Glutamatergic neuron (in vitro differentiated cells): ENCODE measurements around the gene PIK3R3. TPM values are rescaled to one million over a fixed set of nuclear protein-coding genes. Genes with fewer than 3 reads are reported as not detected.

ENCODE experiments used
- DNase-seq: peaks from one replicate; pipeline ENCODE4 v3.0.0; 2022
- H3K27ac Mint-ChIP-seq: one replicate; pipeline ENCODE4 v1.8.0; 2020; ENCODE audit warnings: mild to moderate bottlenecking, mixed read lengths, inconsistent platforms; ENCODE audit not compliant: unreplicated experiment
- H3K27me3 Mint-ChIP-seq: one replicate; pipeline ENCODE4 v1.8.0; 2020; ENCODE audit warnings: mild to moderate bottlenecking, moderate library complexity, mixed read lengths, inconsistent platforms; ENCODE audit not compliant: unreplicated experiment
- H3K36me3 Mint-ChIP-seq: one replicate; pipeline ENCODE4 v1.8.0; 2020; ENCODE audit warnings: mild to moderate bottlenecking, mixed read lengths, inconsistent platforms; ENCODE audit not compliant: unreplicated experiment
- H3K4me1 Mint-ChIP-seq: one replicate; pipeline ENCODE4 v1.8.0; 2020; ENCODE audit warnings: mild to moderate bottlenecking, low read depth, mixed read lengths, inconsistent platforms; ENCODE audit not compliant: unreplicated experiment
- H3K4me3 Mint-ChIP-seq: one replicate; pipeline ENCODE4 v1.8.0; 2020; ENCODE audit warnings: mild to moderate bottlenecking, mixed read lengths, inconsistent platforms; ENCODE audit not compliant: unreplicated experiment
- H3K9me3 Mint-ChIP-seq: one replicate; pipeline ENCODE4 v1.8.0; 2020; ENCODE audit warnings: mild to moderate bottlenecking, moderate library complexity, mixed read lengths, inconsistent platforms; ENCODE audit not compliant: unreplicated experiment
- CTCF ChIP-seq: fragments of 200-600 bp; sonication (generic); IDR thresholded peaks from one replicate; pipeline ENCODE4 v1.5.0; 2021; ENCODE audit not compliant: partially characterized antibody, unreplicated experiment
- total RNA-seq: library from RNA; stranded (reverse); fragmentation: NEBNext Ultra II Directional; extraction: Animal tissue kit (Norgen Biotek cat#: 25700); gene quantifications from one replicate; pipeline ENCODE4 v1.2.1, GENCODE V29; 2021; ENCODE audit not compliant: unreplicated experiment

PIK3R3 gene
- total RNA-seq, 1 donor from 2014 or later = 156 TPM

- Mint-ChIP-seq H3K4me3 (no peak overlapping the region), H3K9me3 (no peaks in the 10 kb centered on the region), H3K4me1 (peaks cover 2% of the 10 kb centered on the region), H3K36me3 (no peaks in the 10 kb centered on the region), H3K27me3 (no peaks in the 10 kb centered on the region), H3K27ac (no peak overlapping the region)
- TF ChIP-seq CTCF = no peak
- DNase-seq = no peak
These were observed 47.6 kb downstream of the PIK3R3 start for GRCh38 chr1:46084553-46085451.

GRCh38 chr1:46083579-46083978 lies 48.9 kb downstream of the PIK3R3 start:
- no peaks in the 10 kb centered on the region for H3K9me3 Mint-ChIP-seq
- no peaks in the 10 kb centered on the region for H3K36me3 Mint-ChIP-seq
- DNase-seq = no peak
- TF ChIP-seq CTCF = no peak
- peaks cover 4% of the 10 kb centered on the region for H3K4me1 Mint-ChIP-seq
- H3K27me3 Mint-ChIP-seq = no peaks in the 10 kb centered on the region
- H3K4me3 Mint-ChIP-seq = no peak overlapping the region
- no peak overlapping the region for H3K27ac Mint-ChIP-seq

- Mint-ChIP-seq H3K36me3 (no peaks in the 10 kb centered on the region), H3K9me3 (no peaks in the 10 kb centered on the region), H3K27me3 (no peaks in the 10 kb centered on the region), H3K4me3 (no peak overlapping the region), H3K4me1 (peaks cover 10% of the 10 kb centered on the region), H3K27ac (no peak overlapping the region)
- no peak for TF ChIP-seq CTCF
- DNase-seq = no peak
These were observed 50.8 kb downstream of the PIK3R3 start for GRCh38 chr1:46081619-46082018.

- no peak overlapping the region for H3K4me3 Mint-ChIP-seq
- TF ChIP-seq CTCF = no peak
- H3K27ac Mint-ChIP-seq = no peak overlapping the region
- no peaks in the 10 kb centered on the region for H3K27me3 Mint-ChIP-seq
- peaks cover 10% of the 10 kb centered on the region for H3K4me1 Mint-ChIP-seq
- no peaks in the 10 kb centered on the region for H3K36me3 Mint-ChIP-seq
- DNase-seq = no peak
- H3K9me3 Mint-ChIP-seq = no peaks in the 10 kb centered on the region
These were observed 51.2 kb downstream of the PIK3R3 start for GRCh38 chr1:46081206-46081605.

- Mint-ChIP-seq H3K27me3 (peaks cover 1% of the 10 kb centered on the region), H3K4me3 (no peak overlapping the region), H3K9me3 (peaks cover 3% of the 10 kb centered on the region), H3K4me1 (peaks cover 13% of the 10 kb centered on the region), H3K36me3 (no peaks in the 10 kb centered on the region), H3K27ac (no peak overlapping the region)
- TF ChIP-seq CTCF = no peak
- DNase-seq = no peak
These were observed 52.2 kb downstream of the PIK3R3 start for GRCh38 chr1:46080257-46080656.
